Measurements from ENCODE around the gene MAZ.

MAZ gene

DNA sequence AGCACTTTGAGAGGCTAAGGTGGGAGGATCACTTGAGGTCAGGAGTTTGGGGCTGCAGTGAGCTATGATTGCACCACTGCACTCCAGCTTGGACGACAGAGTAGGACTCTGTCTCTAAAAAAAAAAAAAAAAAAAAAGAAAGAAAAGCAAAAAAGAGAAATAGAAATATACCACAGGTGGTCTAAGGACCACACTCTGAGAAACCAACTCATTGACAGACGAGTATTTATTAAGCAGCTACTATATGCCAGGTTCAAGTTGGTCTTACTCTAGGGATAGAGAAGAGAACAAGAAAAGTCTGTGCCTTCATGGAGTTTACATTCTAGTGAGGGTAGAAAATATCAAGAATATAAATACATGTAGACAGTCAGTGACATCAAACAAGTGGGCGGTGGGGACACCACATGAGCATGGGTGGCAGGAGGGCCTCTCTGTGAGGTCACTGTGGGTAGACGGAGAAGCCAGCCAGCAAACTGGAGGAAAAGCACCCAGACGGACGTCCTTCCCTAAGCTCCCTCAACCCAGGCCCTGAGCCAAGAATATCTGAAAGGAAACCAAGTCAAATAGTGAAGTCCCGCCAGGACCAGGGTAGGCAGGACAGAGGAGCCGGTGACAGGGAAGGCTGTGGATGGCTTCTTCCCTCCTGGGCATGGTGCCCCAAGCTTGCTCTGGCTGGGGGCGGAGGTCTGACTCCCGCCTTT is 52.0 kb downstream of the MAZ start:
- TF ChIP-seq, protein P1, sequence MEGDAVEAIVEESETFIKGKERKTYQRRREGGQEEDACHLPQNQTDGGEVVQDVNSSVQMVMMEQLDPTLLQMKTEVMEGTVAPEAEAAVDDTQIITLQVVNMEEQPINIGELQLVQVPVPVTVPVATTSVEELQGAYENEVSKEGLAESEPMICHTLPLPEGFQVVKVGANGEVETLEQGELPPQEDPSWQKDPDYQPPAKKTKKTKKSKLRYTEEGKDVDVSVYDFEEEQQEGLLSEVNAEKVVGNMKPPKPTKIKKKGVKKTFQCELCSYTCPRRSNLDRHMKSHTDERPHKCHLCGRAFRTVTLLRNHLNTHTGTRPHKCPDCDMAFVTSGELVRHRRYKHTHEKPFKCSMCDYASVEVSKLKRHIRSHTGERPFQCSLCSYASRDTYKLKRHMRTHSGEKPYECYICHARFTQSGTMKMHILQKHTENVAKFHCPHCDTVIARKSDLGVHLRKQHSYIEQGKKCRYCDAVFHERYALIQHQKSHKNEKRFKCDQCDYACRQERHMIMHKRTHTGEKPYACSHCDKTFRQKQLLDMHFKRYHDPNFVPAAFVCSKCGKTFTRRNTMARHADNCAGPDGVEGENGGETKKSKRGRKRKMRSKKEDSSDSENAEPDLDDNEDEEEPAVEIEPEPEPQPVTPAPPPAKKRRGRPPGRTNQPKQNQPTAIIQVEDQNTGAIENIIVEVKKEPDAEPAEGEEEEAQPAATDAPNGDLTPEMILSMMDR (IDR thresholded peaks at IDR 0.05; ENCODE audit: extremely low read depth, insufficient read depth, missing control alignments): no peak
- DNase-seq (ENCODE audit: low spot score): no peak
- in situ Hi-C loops (cut with MboI; ENCODE audit: low pct_unique_long_range_greater_than_20kb, low sequenced_read_pairs, unreplicated experiment): no loop called here

DNA sequence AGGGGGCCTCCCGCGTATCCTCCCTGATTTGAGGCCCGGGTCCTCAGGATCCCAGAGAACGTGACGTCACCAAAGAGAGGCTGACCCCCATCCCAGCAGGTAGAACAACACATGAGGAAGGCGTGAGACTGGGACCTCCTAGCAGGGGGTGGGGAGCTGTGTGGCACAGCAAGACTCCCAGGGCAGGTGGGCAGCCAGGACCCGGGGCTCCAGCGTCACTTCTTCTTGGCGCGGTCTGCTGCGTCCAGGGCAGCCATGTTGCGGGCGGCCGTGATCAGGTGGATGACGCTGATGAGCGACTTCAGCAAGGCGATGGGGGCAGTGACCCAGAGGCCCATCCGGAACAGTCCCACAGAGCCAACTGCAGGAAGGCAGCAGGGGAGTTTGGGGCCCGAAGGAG is 52.6 kb downstream of the MAZ start:
- TF ChIP-seq, protein P1 (IDR thresholded peaks at IDR 0.05; ENCODE audit: extremely low read depth, insufficient read depth, missing control alignments): no peak
- no peak for DNase-seq (ENCODE audit: low spot score)
- in situ Hi-C loops (cut with MboI; ENCODE audit: low pct_unique_long_range_greater_than_20kb, low sequenced_read_pairs, unreplicated experiment): no loop called here

DNA sequence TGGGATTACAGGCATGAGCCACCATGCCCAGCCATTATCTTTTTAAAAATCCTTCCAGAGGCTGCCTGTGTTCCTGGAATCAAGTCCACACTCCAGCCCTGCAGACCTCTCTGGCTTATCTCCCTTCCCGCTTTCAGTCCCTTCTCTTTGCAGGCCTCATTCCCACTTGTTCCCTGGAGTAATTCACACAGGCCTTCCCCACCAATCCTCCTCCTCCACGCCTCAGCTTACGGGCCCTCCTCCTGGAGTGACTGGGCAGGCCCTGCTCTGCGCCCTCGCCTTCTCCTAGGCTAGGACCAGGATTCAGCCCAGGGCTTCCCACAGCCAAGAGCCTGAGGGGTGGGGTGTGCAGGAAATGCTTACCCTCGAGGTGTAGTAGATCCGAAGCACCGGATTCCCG is 53.9 kb downstream of the MAZ start:
- no peak for DNase-seq (ENCODE audit: low spot score)
- in situ Hi-C loops (cut with MboI; ENCODE audit: low pct_unique_long_range_greater_than_20kb, low sequenced_read_pairs, unreplicated experiment): no loop called here
- TF ChIP-seq, protein P1 (IDR thresholded peaks at IDR 0.05; ENCODE audit: extremely low read depth, insufficient read depth, missing control alignments): no peak

Data from GM13977 (cell line).